ENCODE measurements around the gene LRBA.
"Not testable (repeated sequence)": the region's sequence is repeated elsewhere in the genome, so short reads cannot be mapped to it uniquely, and the experiment has no call there.

The LRBA gene

GRCh38 chr4:150999086-150999485 is 16.0 kb downstream of the LRBA start:
- Mint-ChIP-seq H3K4me3 (no peak overlapping the region), H3K4me1 (ENCODE audit: low read depth) (peaks cover 9% of the 10 kb centered on the region)
- no peak for DNase-seq (ENCODE audit: low spot score)

GRCh38 chr4:150997141-150997540 is 17.9 kb downstream of the LRBA start:
- H3K4me1 Mint-ChIP-seq (ENCODE audit: low read depth): peaks cover 9% of the 10 kb centered on the region
- H3K27me3 Mint-ChIP-seq (ENCODE audit: low read depth): no peaks in the 10 kb centered on the region
- no peak overlapping the region for H3K4me3 Mint-ChIP-seq
- H3K36me3 Mint-ChIP-seq (ENCODE audit: low read depth): peaks cover 18% of the 10 kb centered on the region
- peaks cover 8% of the 10 kb centered on the region for H3K9me3 Mint-ChIP-seq
- no peak for DNase-seq (ENCODE audit: low spot score)
- no peak overlapping the region for H3K27ac Mint-ChIP-seq

More at GRCh38 chr4:150999086-150999485, 16.0 kb downstream of the LRBA start:
- Mint-ChIP-seq H3K36me3 (ENCODE audit: low read depth) (peaks cover 14% of the 10 kb centered on the region), H3K27ac (no peak overlapping the region), H3K9me3 (peaks cover 6% of the 10 kb centered on the region), H3K27me3 (ENCODE audit: low read depth) (no peaks in the 10 kb centered on the region)

GRCh38 chr4:150994721-150995120 is 20.4 kb downstream of the LRBA start:
- Mint-ChIP-seq H3K36me3 (ENCODE audit: low read depth) (peaks cover 27% of the 10 kb centered on the region), H3K9me3 (peaks cover 8% of the 10 kb centered on the region), H3K4me3 (no peak overlapping the region), H3K27ac (no peak overlapping the region), H3K27me3 (ENCODE audit: low read depth) (no peaks in the 10 kb centered on the region), H3K4me1 (ENCODE audit: low read depth) (peaks cover 3% of the 10 kb centered on the region)
- no peak for DNase-seq (ENCODE audit: low spot score)

GRCh38 chr4:150993577-150993976 is 21.5 kb downstream of the LRBA start:
- not testable (repeated sequence) for DNase-seq (ENCODE audit: low spot score); H3K4me3 Mint-ChIP-seq; H3K27me3 Mint-ChIP-seq (ENCODE audit: low read depth); H3K4me1 Mint-ChIP-seq (ENCODE audit: low read depth); H3K27ac Mint-ChIP-seq
- H3K9me3 Mint-ChIP-seq: peaks cover 12% of the 10 kb centered on the region
- H3K36me3 Mint-ChIP-seq (ENCODE audit: low read depth): peaks cover 29% of the 10 kb centered on the region

GRCh38 chr4:150990993-150991392 is 24.1 kb downstream of the LRBA start:
- Mint-ChIP-seq H3K4me3 (no peak overlapping the region), H3K27ac (no peak overlapping the region), H3K9me3 (peaks cover 12% of the 10 kb centered on the region), H3K27me3 (ENCODE audit: low read depth) (no peaks in the 10 kb centered on the region), H3K4me1 (ENCODE audit: low read depth) (peaks cover 7% of the 10 kb centered on the region), H3K36me3 (ENCODE audit: low read depth) (peaks cover 27% of the 10 kb centered on the region)
- no peak for DNase-seq (ENCODE audit: low spot score)

- no peak for DNase-seq (ENCODE audit: low spot score)
- H3K36me3 Mint-ChIP-seq (ENCODE audit: low read depth): peaks cover 26% of the 10 kb centered on the region
- peaks cover 7% of the 10 kb centered on the region for H3K4me1 Mint-ChIP-seq (ENCODE audit: low read depth)
- no peaks in the 10 kb centered on the region for H3K27me3 Mint-ChIP-seq (ENCODE audit: low read depth)
- no peak overlapping the region for H3K4me3 Mint-ChIP-seq
- H3K27ac Mint-ChIP-seq: no peak overlapping the region
- peaks cover 12% of the 10 kb centered on the region for H3K9me3 Mint-ChIP-seq
Measured at GRCh38 chr4:150990250-150990649, 24.8 kb downstream of the LRBA start.

GRCh38 chr4:150988238-150988637 is 26.8 kb downstream of the LRBA start:
- Mint-ChIP-seq H3K4me3 (no peak overlapping the region), H3K36me3 (ENCODE audit: low read depth) (peaks cover 19% of the 10 kb centered on the region), H3K27me3 (ENCODE audit: low read depth) (no peaks in the 10 kb centered on the region), H3K27ac (no peak overlapping the region), H3K9me3 (peaks cover 4% of the 10 kb centered on the region), H3K4me1 (ENCODE audit: low read depth) (peaks cover 7% of the 10 kb centered on the region)
- no peak for DNase-seq (ENCODE audit: low spot score)

GRCh38 chr4:150987204-150987603 is 27.9 kb downstream of the LRBA start:
- DNase-seq (ENCODE audit: low spot score): no peak
- H3K4me3 Mint-ChIP-seq: no peak overlapping the region
- H3K27ac Mint-ChIP-seq: no peak overlapping the region
- H3K36me3 Mint-ChIP-seq (ENCODE audit: low read depth): peaks cover 16% of the 10 kb centered on the region
- peaks cover 7% of the 10 kb centered on the region for H3K4me1 Mint-ChIP-seq (ENCODE audit: low read depth)
- no peaks in the 10 kb centered on the region for H3K27me3 Mint-ChIP-seq (ENCODE audit: low read depth)
- H3K9me3 Mint-ChIP-seq: peaks cover 4% of the 10 kb centered on the region

GRCh38 chr4:150986085-150986484 is 29.0 kb downstream of the LRBA start:
- no peak overlapping the region for H3K4me3 Mint-ChIP-seq
- H3K4me1 Mint-ChIP-seq (ENCODE audit: low read depth): peaks cover 10% of the 10 kb centered on the region
- peaks cover 9% of the 10 kb centered on the region for H3K36me3 Mint-ChIP-seq (ENCODE audit: low read depth)
- no peaks in the 10 kb centered on the region for H3K27me3 Mint-ChIP-seq (ENCODE audit: low read depth)
- DNase-seq (ENCODE audit: low spot score): peak; percentile 29
- peaks cover 4% of the 10 kb centered on the region for H3K9me3 Mint-ChIP-seq
- no peak overlapping the region for H3K27ac Mint-ChIP-seq

- Mint-ChIP-seq H3K27ac (no peak overlapping the region), H3K36me3 (ENCODE audit: low read depth) (peaks cover 9% of the 10 kb centered on the region), H3K9me3 (no peaks in the 10 kb centered on the region), H3K27me3 (ENCODE audit: low read depth) (no peaks in the 10 kb centered on the region), H3K4me1 (ENCODE audit: low read depth) (peaks cover 24% of the 10 kb centered on the region), H3K4me3 (no peak overlapping the region)
- DNase-seq (ENCODE audit: low spot score): no peak
Measured at GRCh38 chr4:150983851-150984250, 31.2 kb downstream of the LRBA start.

GRCh38 chr4:150982557-150983233 is 32.4 kb downstream of the LRBA start:
- Mint-ChIP-seq H3K36me3 (ENCODE audit: low read depth) (peaks cover 12% of the 10 kb centered on the region), H3K27me3 (ENCODE audit: low read depth) (no peaks in the 10 kb centered on the region), H3K9me3 (no peaks in the 10 kb centered on the region), H3K27ac (no peak overlapping the region), H3K4me1 (ENCODE audit: low read depth) (peaks cover 26% of the 10 kb centered on the region), H3K4me3 (no peak overlapping the region)
- no peak for DNase-seq (ENCODE audit: low spot score)

GRCh38 chr4:150978738-150979575 is 36.1 kb downstream of the LRBA start:
- H3K27ac Mint-ChIP-seq: no peak overlapping the region
- peaks cover 14% of the 10 kb centered on the region for H3K36me3 Mint-ChIP-seq (ENCODE audit: low read depth)
- no peaks in the 10 kb centered on the region for H3K9me3 Mint-ChIP-seq
- peaks cover 22% of the 10 kb centered on the region for H3K4me1 Mint-ChIP-seq (ENCODE audit: low read depth)
- DNase-seq (ENCODE audit: low spot score): no peak
- H3K27me3 Mint-ChIP-seq (ENCODE audit: low read depth): no peaks in the 10 kb centered on the region
- H3K4me3 Mint-ChIP-seq: no peak overlapping the region

- no peak overlapping the region for H3K4me3 Mint-ChIP-seq
- DNase-seq (ENCODE audit: low spot score): no peak
- H3K4me1 Mint-ChIP-seq (ENCODE audit: low read depth): peaks cover 32% of the 10 kb centered on the region
- H3K36me3 Mint-ChIP-seq (ENCODE audit: low read depth): peaks cover 12% of the 10 kb centered on the region
- H3K27ac Mint-ChIP-seq: no peak overlapping the region
- H3K27me3 Mint-ChIP-seq (ENCODE audit: low read depth): no peaks in the 10 kb centered on the region
- H3K9me3 Mint-ChIP-seq: no peaks in the 10 kb centered on the region
Measured at GRCh38 chr4:150976478-150977118, 38.5 kb downstream of the LRBA start.

- Mint-ChIP-seq H3K9me3 (no peaks in the 10 kb centered on the region), H3K27me3 (ENCODE audit: low read depth) (no peaks in the 10 kb centered on the region), H3K27ac (no peak overlapping the region), H3K36me3 (ENCODE audit: low read depth) (peaks cover 8% of the 10 kb centered on the region), H3K4me1 (ENCODE audit: low read depth) (peaks cover 34% of the 10 kb centered on the region), H3K4me3 (no peak overlapping the region)
- DNase-seq (ENCODE audit: low spot score): no peak
Measured at GRCh38 chr4:150974750-150975149, 40.3 kb downstream of the LRBA start.
